ENCODE measurements around the gene CHADL. TPM values are rescaled to one million over a fixed set of nuclear protein-coding genes. Genes with fewer than 3 reads are reported as not detected.

CHADL gene, protein sequence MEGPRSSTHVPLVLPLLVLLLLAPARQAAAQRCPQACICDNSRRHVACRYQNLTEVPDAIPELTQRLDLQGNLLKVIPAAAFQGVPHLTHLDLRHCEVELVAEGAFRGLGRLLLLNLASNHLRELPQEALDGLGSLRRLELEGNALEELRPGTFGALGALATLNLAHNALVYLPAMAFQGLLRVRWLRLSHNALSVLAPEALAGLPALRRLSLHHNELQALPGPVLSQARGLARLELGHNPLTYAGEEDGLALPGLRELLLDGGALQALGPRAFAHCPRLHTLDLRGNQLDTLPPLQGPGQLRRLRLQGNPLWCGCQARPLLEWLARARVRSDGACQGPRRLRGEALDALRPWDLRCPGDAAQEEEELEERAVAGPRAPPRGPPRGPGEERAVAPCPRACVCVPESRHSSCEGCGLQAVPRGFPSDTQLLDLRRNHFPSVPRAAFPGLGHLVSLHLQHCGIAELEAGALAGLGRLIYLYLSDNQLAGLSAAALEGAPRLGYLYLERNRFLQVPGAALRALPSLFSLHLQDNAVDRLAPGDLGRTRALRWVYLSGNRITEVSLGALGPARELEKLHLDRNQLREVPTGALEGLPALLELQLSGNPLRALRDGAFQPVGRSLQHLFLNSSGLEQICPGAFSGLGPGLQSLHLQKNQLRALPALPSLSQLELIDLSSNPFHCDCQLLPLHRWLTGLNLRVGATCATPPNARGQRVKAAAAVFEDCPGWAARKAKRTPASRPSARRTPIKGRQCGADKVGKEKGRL
- 1 to 10 TPM; 1.6 to 3.5 TPM for total RNA-seq
- 1.0 to 1.8 reads per million in 2 donors for total RNA-seq

GRCh38 chr22:41240377-41241132, at the start of gene CHADL:
Gene CHADL, minus strand, starts transcription at chr22:41240931. Its CDS starts 50 bp downstream, at chr22:41240881.
- Mint-ChIP-seq H3K4me1 (peaks cover 7% of the 10 kb centered on the region), H3K36me3 (ENCODE audit: low read depth) (no peaks in the 10 kb centered on the region), H3K4me3 (peak within 1 kb of the TSS; percentile 36), H3K27me3 (no peaks in the 10 kb centered on the region), H3K27ac (peak within 1 kb of the TSS; percentile 68)
- no peak for ATAC-seq
- DNase-seq: no peak
- H3K9me3 ChIP-seq (ENCODE audit: control insufficient read depth, low read length, poor library complexity, severe bottlenecking): no peaks in the 10 kb centered on the region

DNA sequence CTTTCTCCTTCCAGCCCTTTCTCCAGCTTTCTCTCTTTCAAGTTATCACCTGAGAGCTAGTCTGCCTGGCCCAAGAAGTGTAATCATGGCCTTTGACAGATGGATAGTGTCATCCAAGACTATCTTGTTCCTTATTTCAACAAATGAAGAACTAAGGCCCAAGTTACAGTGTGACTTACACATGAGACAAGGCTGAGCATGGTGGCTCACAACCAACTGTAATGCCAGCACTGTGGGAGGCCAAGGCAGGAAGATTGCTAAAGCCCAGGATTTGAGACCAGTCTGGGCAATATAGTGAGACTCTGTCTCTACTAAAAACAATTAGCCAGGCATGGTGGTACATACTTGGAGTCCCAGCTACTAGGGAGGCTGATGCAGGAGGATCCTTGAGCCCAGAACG, 48.9 kb upstream of the CHADL start:
- H3K27ac Mint-ChIP-seq: no peak overlapping the region
- no peaks in the 10 kb centered on the region for H3K27me3 Mint-ChIP-seq
- ATAC-seq (no peak), DNase-seq (no peak)
- no peaks in the 10 kb centered on the region for H3K36me3 Mint-ChIP-seq (ENCODE audit: low read depth)
- H3K4me1 Mint-ChIP-seq: peaks cover 13% of the 10 kb centered on the region
- H3K9me3 ChIP-seq (ENCODE audit: control insufficient read depth, low read length, poor library complexity, severe bottlenecking): no peaks in the 10 kb centered on the region
- no peak overlapping the region for H3K4me3 Mint-ChIP-seq

- ATAC-seq: no peak
- H3K27me3 Mint-ChIP-seq: no peaks in the 10 kb centered on the region
- H3K27ac Mint-ChIP-seq: peak overlapping the region; percentile 56
- H3K36me3 Mint-ChIP-seq (ENCODE audit: low read depth): peaks cover 2% of the 10 kb centered on the region
- no peaks in the 10 kb centered on the region for H3K9me3 ChIP-seq (ENCODE audit: control insufficient read depth, low read length, poor library complexity, severe bottlenecking)
- DNase-seq: no peak
- H3K4me3 Mint-ChIP-seq: peak overlapping the region; percentile 67
- H3K4me1 Mint-ChIP-seq: peaks cover 16% of the 10 kb centered on the region
These were observed 47.7 kb upstream of the CHADL start for GRCh38 chr22:41288245-41288946.

DNA sequence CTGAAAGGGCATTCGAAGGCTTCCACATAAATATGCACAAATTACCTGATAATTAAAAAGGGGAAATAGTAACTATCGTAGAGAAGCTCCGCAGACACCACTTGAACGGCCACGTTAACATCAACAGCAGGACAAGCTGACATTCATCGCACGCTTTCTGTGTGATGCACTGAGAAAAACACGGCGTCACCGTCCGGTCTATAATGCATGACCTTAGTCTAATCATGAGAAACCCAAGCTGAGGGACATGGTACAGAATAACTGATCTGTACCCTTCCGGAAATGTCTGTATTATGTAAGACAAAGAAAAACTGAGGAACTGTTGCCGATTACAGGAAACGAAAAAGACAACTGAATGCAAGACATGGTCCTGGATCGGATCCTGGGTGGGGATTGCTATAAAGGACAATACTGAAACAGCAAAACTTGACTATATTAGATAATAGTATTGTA, 45.9 kb upstream of the CHADL start:
- no peaks in the 10 kb centered on the region for H3K27me3 Mint-ChIP-seq
- DNase-seq (peak in 2 of 3 donors; percentile 21 to 26), ATAC-seq (peak; percentile 11)
- peaks cover 21% of the 10 kb centered on the region for H3K4me1 Mint-ChIP-seq
- peaks cover 5% of the 10 kb centered on the region for H3K36me3 Mint-ChIP-seq (ENCODE audit: low read depth)
- no peaks in the 10 kb centered on the region for H3K9me3 ChIP-seq (ENCODE audit: control insufficient read depth, low read length, poor library complexity, severe bottlenecking)
- peak overlapping the region; percentile 91 for H3K4me3 Mint-ChIP-seq
- peak overlapping the region; percentile 94 for H3K27ac Mint-ChIP-seq

GRCh38 chr22:41285820-41286638, 45.3 kb upstream of the CHADL start, which contains the start of gene RANGAP1:
Gene RANGAP1, minus strand, starts transcription at chr22:41286187. Its CDS starts 5,143 bp downstream, at chr22:41281044.
- peak within 1 kb of the TSS; percentile 94 for H3K27ac Mint-ChIP-seq
- peaks cover 21% of the 10 kb centered on the region for H3K4me1 Mint-ChIP-seq
- ATAC-seq (peak; percentile 89), DNase-seq (peak; percentile 96 to 97 (median 97))
- H3K4me3 Mint-ChIP-seq: peak within 1 kb of the TSS; percentile 91
- H3K9me3 ChIP-seq (ENCODE audit: control insufficient read depth, low read length, poor library complexity, severe bottlenecking): no peaks in the 10 kb centered on the region
- no peaks in the 10 kb centered on the region for H3K27me3 Mint-ChIP-seq
- H3K36me3 Mint-ChIP-seq (ENCODE audit: low read depth): peaks cover 5% of the 10 kb centered on the region

DNA sequence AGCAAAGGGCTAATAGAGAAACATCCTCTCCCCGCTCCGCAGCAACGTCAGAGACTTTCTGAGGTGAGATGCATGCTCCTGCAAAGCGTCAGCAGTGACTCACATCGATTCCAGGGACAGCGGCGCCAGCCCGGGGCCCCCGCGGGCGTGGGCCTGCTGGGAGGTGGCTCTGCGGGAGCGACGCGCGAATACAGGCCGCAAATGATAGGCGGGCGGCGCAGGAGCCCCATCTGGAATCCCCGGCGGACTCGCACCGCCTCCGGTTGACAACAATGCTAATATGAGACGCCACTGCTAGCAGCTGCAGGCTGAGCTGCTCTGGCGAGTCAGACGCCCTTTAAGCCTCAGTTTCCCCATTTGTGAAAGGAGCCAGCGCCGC, 44.7 kb upstream of the CHADL start:
- DNase-seq (peak; percentile 74 to 84 (median 82)), ATAC-seq (peak; percentile 64)
- peak overlapping the region; percentile 91 for H3K4me3 Mint-ChIP-seq
- H3K27me3 Mint-ChIP-seq: no peaks in the 10 kb centered on the region
- peaks cover 21% of the 10 kb centered on the region for H3K4me1 Mint-ChIP-seq
- H3K36me3 Mint-ChIP-seq (ENCODE audit: low read depth): peaks cover 5% of the 10 kb centered on the region
- H3K9me3 ChIP-seq (ENCODE audit: control insufficient read depth, low read length, poor library complexity, severe bottlenecking): no peaks in the 10 kb centered on the region
- H3K27ac Mint-ChIP-seq: peak overlapping the region; percentile 94

DNA sequence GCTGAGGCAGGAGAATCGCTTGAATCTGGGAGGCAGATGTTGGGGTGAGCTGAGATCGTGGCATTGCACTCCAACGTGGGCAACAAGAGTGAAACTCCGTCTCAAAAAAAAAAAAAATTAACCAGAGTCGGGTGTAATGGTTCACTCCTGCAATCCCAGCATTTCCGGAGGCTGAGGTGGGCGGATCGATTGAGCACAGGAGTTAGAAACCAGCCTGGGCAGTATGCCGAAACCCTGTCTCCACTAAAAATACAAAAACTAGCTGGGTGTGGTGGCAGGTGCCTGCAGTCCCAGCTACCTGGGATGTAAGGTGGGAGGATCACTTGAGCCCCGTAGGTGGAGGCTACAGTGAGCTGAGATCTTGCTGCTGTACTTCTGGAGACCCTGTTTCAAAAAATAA, 43.7 kb upstream of the CHADL start:
- H3K9me3 ChIP-seq (ENCODE audit: control insufficient read depth, low read length, poor library complexity, severe bottlenecking): no peaks in the 10 kb centered on the region
- no peak for DNase-seq
- H3K27ac Mint-ChIP-seq: peak overlapping the region; percentile 94
- ATAC-seq: no peak
- peaks cover 5% of the 10 kb centered on the region for H3K36me3 Mint-ChIP-seq (ENCODE audit: low read depth)
- peak overlapping the region; percentile 91 for H3K4me3 Mint-ChIP-seq
- no peaks in the 10 kb centered on the region for H3K27me3 Mint-ChIP-seq
- peaks cover 21% of the 10 kb centered on the region for H3K4me1 Mint-ChIP-seq

- no peak for ATAC-seq
- Mint-ChIP-seq H3K36me3 (ENCODE audit: low read depth) (peaks cover 9% of the 10 kb centered on the region), H3K4me1 (peaks cover 18% of the 10 kb centered on the region), H3K27ac (no peak overlapping the region), H3K4me3 (no peak overlapping the region), H3K27me3 (no peaks in the 10 kb centered on the region)
- no peak for DNase-seq
- no peaks in the 10 kb centered on the region for H3K9me3 ChIP-seq (ENCODE audit: control insufficient read depth, low read length, poor library complexity, severe bottlenecking)
These were observed 40.1 kb upstream of the CHADL start for GRCh38 chr22:41280854-41281253.

- Mint-ChIP-seq H3K27me3 (no peaks in the 10 kb centered on the region), H3K4me1 (peaks cover 16% of the 10 kb centered on the region), H3K36me3 (ENCODE audit: low read depth) (peaks cover 9% of the 10 kb centered on the region), H3K27ac (no peak overlapping the region), H3K4me3 (no peak overlapping the region)
- H3K9me3 ChIP-seq (ENCODE audit: control insufficient read depth, low read length, poor library complexity, severe bottlenecking): no peaks in the 10 kb centered on the region
- no peak for ATAC-seq
- no peak for DNase-seq
These were observed 39.3 kb upstream of the CHADL start for GRCh38 chr22:41280065-41280464.

- ATAC-seq (no peak), DNase-seq (no peak)
- no peaks in the 10 kb centered on the region for H3K27me3 Mint-ChIP-seq
- H3K4me1 Mint-ChIP-seq: peaks cover 9% of the 10 kb centered on the region
- no peak overlapping the region for H3K27ac Mint-ChIP-seq
- H3K4me3 Mint-ChIP-seq: no peak overlapping the region
- peaks cover 8% of the 10 kb centered on the region for H3K36me3 Mint-ChIP-seq (ENCODE audit: low read depth)
- H3K9me3 ChIP-seq (ENCODE audit: control insufficient read depth, low read length, poor library complexity, severe bottlenecking): no peaks in the 10 kb centered on the region
These were observed 34.1 kb upstream of the CHADL start for GRCh38 chr22:41274856-41275255.

DNA sequence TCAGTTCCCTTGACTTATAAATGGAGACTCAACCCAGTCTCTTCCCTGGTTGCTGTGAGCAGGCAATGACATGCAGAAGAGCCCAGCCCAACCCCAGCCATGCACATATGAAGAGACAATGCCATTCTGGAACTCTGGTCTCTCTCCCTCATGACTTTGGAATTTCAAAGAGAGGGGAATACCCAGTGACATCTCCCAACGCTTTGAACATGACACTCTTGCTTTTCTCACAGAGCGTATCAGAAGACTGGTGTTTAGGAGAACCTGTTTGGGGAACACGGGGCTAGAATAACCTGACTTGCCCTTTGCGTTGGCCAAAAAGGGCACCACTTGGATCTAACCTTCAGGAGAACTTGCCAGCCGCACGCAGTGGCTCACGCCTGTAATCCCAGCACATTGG, 32.4 kb upstream of the CHADL start:
- Mint-ChIP-seq H3K4me3 (no peak overlapping the region), H3K36me3 (ENCODE audit: low read depth) (peaks cover 8% of the 10 kb centered on the region), H3K27me3 (no peaks in the 10 kb centered on the region), H3K27ac (no peak overlapping the region), H3K4me1 (peaks cover 4% of the 10 kb centered on the region)
- ATAC-seq (no peak), DNase-seq (no peak)
- no peaks in the 10 kb centered on the region for H3K9me3 ChIP-seq (ENCODE audit: control insufficient read depth, low read length, poor library complexity, severe bottlenecking)

GRCh38 chr22:41271787-41272186, 31.1 kb upstream of the CHADL start:
- no peaks in the 10 kb centered on the region for H3K9me3 ChIP-seq (ENCODE audit: control insufficient read depth, low read length, poor library complexity, severe bottlenecking)
- Mint-ChIP-seq H3K27ac (peak overlapping the region; percentile 85), H3K4me3 (no peak overlapping the region), H3K27me3 (no peaks in the 10 kb centered on the region), H3K36me3 (ENCODE audit: low read depth) (peaks cover 6% of the 10 kb centered on the region), H3K4me1 (peaks cover 2% of the 10 kb centered on the region)
- no peak for DNase-seq
- ATAC-seq: peak; percentile 19

Measured in T-helper 17 cell (primary cell).